CD4-positive, alpha-beta T cell treated with Interferon alpha-2 for 1 hour (primary cell): ENCODE results near the gene AGAP1.

Experiments used
- DNase-seq, 2 donors: peaks; one replicate each; pipeline ENCODE4 v3.0.0-alpha.2; 2020 to 2022

The AGAP1 gene

DNA sequence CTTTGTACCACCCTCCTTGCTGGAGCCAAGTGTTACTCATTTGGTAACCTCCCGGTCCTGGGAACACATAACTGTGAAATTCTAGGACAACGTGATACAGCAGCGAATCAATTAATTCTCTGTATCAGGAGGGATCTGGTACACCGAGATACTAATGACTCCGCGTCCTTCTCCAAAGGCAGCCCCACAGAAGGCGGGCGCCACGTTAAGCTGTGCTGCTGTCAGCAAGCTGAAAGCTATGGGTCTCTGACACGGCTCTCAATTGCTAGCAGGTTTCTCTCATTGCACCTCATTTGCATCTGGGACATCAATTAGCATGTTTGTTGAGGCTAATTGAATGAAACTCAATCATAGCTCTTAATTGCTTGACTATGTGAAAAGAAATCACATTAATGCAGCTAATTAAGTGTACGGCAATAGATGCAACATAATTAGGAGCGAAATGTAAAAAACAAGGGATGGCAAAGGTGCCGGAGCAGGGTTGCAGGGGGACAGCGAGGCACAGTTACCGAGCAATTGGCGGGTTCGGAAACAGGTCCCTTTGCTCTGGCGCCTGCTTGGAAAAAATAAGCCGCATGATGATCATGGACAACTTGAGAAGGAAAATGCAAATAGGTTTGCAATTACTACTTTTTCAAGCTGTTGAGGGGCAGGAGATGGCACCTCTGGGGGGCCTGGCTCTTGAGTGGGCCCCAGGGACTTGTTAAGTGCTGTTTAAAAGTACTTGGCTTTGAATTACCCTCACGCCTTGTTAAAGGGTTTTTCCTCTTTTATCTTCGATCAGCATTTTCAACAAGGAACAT lies 410.1 kb downstream of the AGAP1 start:
- DNase-seq, result no peak

DNA sequence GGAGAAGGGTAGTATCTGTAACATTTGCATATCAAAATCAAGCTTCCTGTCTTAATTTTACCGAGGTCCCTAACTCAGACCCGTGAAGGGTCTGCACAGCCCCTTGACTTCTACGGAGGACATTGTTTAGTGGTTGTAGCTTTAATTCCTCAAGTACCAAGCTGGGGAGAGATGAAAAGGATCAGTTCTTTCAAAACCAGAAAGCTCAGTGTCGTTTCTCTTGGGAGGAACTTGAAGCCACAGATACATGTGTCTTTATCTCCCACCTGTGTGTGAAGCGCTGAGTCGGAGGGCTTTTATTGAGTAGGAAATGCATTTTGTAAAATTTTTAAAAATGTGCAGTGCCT lies 410.7 kb downstream of the AGAP1 start:
- no peak for DNase-seq

DNA sequence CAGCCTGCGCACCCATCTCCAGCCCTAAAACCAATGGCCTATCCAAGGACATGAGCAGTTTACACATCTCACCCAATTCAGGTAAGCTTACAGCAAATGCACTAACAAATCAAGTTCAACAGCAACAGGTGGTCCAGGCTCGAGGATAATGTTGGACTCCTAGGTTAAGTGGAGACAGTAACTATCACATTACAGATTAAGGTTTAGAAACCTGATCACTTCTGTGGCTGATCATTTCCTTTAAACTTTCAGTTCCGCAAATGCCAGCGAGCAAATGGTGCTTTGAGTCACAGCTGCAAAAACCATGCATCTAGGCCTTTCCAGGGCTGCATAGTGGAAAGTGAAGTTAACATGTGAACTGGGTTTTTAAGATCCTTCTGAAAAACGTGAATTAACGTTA lies 415.0 kb downstream of the AGAP1 start:
- DNase-seq, result no peak

GRCh38 chr2:235909358-235909757 lies 415.5 kb downstream of the AGAP1 start:
- no peak for DNase-seq

GRCh38 chr2:235910067-235910466 lies 416.2 kb downstream of the AGAP1 start:
- no peak for DNase-seq

- DNase-seq, result no peak
These were observed 417.3 kb downstream of the AGAP1 start for GRCh38 chr2:235911125-235911524.

- DNase-seq, result no peak
These were observed 417.9 kb downstream of the AGAP1 start for GRCh38 chr2:235911633-235912233.

- no peak for DNase-seq
These were observed 420.9 kb downstream of the AGAP1 start for GRCh38 chr2:235914756-235915155.

DNA sequence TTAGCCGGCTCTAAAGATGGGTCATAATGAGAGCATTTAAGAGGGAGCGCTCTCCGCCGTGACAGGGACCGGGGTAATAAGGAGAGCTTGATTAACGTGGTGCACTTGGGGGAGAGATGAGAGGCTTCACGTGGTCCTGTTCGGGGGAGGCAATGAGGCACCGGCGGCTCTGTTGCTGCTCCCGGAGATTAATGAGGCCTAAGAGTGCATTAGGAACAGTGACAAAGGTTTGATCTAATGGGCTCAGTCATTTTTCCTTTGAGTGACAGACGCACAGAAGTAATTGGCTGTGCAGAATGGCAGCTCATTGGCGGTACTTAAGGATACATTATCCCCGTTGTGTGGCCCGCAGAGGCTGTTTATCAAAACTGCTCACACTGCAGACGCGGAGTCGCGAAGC lies 423.7 kb downstream of the AGAP1 start:
- no peak for DNase-seq

DNA sequence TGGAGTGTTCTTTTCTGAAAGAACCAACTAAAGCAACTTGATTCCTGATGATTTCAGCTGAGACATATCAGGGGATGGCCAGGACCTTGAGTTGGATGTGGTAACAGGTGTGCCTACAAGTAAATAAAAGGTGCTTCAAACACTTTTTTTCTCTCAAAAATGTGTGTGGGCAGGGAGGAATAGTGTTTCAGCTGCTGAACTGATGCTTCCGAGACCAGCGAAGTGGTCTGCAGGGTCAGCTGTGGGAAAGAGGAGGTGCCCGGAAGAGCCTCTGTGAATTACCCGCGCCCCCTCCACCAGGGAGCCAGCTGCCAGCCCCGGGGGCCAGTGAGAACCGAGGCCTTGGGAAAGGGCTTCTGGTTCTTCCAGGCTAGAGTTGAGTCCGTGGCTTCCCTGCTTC lies 425.0 kb downstream of the AGAP1 start:
- no peak for DNase-seq

- DNase-seq, result no peak
These were observed 426.5 kb downstream of the AGAP1 start for GRCh38 chr2:235920216-235920865.

DNA sequence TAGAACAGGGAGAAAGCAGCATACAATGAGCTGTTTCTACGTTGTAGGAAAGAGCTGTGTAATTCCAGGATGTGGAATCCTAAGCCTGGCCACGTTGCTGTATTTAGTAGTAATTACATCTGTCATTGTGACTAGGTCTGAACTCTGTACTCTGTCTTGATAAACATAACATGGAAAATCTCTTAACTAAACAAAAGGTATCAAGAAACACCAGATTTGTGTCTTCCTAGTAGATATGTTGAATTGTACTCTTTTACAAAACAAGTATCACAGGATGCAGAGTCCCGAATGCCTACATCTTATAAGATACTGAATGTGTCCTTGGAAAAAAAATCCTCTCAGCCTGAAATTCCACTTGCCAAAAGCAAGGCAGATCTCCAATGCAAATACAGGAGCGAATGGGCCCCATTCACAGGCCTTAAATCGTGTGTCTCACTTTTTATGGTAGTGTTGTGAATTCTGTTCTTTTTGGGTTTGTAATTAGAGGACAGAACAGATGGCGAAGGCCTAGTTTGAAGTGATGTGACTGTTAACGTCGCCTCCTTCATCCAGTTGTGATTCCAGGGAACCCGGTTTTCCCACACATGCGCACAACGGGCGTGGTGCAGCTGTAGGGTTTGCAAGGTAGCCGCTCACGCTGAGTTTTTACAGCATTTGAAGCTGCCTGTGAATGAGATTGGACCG lies 427.8 kb downstream of the AGAP1 start:
- no peak for DNase-seq

DNA sequence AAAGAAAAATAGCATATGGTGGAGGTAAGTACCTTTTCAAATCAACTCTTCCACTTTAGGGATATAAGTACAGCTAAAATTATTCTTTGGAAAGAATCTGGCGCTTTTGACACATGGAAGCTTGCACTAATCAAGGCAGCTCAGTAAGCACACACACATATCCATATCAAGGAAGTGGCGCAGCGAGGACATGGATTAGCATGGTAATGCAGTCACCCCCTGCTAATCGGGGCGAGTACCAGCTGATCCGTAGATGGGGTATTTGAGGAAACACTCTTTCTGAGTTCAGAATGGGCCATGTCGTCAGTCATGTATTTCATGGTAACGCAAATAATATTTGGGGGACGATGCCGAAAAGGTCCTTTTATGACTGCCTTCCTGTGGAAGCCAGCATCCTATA lies 429.0 kb downstream of the AGAP1 start:
- no peak for DNase-seq

DNA sequence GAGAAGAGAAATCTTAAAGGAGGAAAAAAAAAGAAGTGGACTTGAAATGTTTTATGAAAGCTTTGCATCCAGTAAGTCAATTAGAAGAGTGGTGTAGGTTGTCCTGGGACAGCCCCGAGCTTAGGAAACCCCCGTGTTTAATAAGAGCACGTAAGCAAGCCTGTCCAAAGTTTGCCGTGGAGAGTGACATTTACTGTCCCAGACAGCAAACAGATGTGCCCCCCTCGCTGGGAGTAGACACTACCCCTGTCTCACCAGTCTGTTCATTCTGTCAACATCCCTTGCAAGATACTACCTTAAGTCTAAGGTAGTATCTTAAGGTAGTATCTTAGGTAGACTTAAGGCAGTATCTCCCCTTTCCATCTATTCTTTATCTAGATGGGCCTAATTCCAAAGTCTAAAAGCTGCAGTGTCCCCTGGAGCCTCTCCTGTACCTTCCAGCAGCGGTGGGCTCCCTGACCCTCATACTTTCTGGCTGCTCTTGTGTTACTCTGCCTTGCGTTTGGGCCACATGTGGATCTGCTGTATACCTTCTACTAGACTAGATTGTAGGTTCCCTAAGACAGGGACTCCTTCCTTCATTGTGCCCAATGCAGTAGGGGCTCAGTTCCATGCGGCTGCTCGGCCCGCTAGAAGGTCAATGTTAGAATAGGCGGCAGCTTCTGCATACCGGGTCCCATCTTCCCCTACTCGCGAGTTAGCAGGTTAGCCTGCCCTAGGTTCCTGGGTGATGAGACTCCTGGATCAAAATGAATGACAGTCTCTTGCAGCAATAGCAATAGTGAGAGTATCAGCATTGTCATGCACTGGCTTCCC lies 430.2 kb downstream of the AGAP1 start:
- no peak for DNase-seq

DNA sequence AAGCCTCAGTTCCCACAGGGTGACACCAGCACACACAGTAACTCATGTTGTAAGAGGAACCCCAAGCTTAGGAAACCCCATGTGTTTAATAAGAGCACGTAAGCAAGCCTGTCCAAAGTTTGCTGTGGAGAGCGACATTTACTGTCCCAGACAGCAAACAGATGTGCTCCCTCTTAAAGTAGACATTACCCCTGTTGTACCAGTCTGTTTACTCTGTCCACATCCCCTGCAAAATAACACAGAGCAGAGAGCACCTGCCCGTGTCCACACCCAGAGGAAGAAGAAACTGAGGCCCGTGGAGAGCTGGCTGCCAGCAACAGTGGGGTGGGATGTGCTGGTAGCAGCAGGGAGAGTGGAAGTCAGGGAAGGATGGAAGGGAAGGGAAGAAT lies 430.8 kb downstream of the AGAP1 start:
- DNase-seq, result no peak

DNA sequence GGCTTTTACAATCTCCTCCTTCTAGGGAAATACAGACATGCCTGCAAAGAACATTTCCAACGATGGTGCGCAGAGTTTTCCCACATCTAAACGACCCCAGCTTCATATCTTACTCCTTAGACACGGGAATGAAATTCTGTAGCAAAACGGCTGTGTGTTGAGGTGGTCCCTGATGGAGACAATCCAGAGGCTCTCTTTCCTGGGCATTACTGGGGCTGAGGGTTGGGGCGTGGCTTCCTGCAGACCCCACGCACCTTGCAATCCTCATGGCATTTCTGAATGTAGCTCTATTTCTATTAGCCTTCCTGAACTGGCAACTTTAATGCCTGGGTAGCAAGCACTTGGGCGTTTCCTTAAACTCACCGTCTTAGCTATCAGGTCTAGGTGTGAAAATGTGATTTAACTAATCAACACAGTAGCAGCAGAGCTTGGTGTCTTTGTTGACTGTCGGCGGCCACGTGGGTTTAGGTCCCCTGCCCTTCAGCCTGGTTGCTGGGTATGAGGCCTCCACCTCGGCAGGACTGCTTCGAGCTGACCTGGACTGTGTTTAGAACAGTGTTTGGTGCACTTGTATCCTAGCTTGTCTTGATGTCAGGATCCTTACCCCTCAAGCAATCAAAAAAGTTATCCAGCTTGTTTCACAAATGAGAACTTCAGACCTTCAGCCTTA lies 431.5 kb downstream of the AGAP1 start:
- DNase-seq, result no peak

- no peak for DNase-seq
These were observed 432.4 kb downstream of the AGAP1 start for GRCh38 chr2:235926229-235926628.

GRCh38 chr2:235928751-235929370 lies 435.0 kb downstream of the AGAP1 start:
- DNase-seq, result no peak

GRCh38 chr2:235930701-235931100 lies 436.9 kb downstream of the AGAP1 start:
- no peak for DNase-seq

- no peak for DNase-seq
These were observed 437.8 kb downstream of the AGAP1 start for GRCh38 chr2:235931676-235932075.

DNA sequence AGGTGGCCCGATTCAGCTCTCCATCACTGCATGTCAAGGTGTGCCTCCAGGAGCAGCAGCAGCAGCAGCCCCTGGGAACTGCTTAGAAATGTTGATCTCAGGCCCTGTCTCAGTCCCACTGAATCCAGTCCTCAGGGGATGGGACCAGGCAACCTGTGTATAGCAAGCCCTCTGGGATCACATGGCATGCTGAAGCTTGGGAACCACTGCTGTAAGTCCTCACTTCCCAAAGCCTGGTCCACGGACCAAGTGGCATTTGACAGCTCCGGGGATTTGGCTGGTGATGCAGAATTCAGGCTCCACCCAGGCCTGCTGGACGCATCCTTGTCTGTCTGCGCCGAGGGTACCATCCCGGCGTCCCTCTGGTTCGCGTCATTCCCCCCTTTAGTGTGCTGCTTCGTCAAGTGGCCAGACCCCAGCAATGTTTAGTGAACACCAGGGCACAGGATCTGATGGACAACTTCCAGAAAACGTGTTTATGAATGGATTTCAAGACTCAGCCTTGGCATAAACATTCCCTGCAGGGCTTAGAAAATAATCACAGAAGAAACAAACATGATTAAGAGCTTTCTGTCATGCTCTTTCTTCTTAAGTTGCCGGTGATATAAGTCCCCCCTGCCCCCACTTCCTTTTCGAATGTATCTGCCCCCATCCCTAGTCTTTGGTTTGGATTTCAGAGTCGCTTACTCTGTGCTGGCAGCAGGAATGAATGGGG lies 440.4 kb downstream of the AGAP1 start:
- DNase-seq, result no peak
